GM23248 (cell line): ENCODE results near the gene DTX4.

ENCODE experiments used
- EZH2 ChIP-seq: fragments of 200-600 bp; sonication (generic); IDR thresholded peaks from 2 replicates; pipeline ENCODE4 v1.6.1; 2018; ENCODE audit warnings: antibody characterized with exemption, mild to moderate bottlenecking; ENCODE audit not compliant: insufficient read depth, poor library complexity, severe bottlenecking
- EZH2phosphoT487 ChIP-seq: fragments of 200-600 bp; sonication (generic); IDR thresholded peaks from 2 replicates; pipeline ENCODE4 v1.6.1; 2018; ENCODE audit warnings: antibody characterized with exemption, moderate library complexity, mild to moderate bottlenecking, low read depth; ENCODE audit not compliant: insufficient read depth

DNA sequence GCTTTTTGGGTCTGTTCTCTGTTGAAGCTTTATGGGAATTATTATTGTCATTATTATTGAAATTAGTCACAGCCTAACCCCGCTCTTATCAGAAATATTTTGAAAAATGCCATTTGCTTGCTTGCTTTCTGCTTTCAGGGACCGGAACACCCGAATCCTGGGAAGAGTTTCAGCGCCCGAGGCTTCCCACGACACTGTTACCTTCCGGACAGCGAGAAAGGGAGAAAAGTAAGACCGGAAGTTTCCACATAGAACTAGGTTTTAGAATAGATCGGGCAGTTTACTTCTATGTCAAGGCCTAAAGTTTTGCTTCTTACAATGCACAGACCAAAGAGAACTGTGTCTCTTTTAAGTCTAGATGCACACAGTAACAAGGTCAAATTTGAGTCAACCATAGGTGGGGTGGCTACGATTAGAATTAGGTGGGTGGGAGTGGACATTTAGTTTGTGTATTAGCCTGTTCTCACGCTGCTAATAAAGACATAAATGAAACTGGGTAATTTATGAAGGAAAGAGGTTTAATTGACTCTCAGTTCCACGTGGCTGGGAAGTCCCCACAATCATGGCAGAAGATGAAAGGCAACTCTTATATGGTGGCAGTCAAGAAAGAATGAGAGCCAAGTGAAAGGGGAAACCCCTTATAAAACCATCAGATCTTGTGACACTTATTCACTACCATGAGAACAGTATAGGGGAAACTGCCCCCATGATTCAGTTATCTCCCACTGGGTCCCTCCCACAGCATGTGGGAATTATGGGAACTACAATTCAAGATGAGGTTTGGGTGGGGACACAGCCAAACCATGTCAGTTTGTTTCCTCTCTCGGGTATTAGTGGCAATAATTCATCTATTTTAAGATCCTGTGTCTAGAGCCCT, 27.9 kb downstream of the DTX4 start:
- TF ChIP-seq EZH2 (no peak), EZH2phosphoT487 (no peak)
